GM12891 (cell line): ENCODE measurements around the gene THBS1.

ENCODE experiments used
- PAX5 ChIP-seq: IDR thresholded peaks from 2 replicates; pipeline ENCODE4 v1.6.1; 2011; ENCODE audit warnings: low read length, moderate library complexity, mild to moderate bottlenecking; ENCODE audit not compliant: insufficient read depth, severe bottlenecking
- POLR2A ChIP-seq: IDR thresholded peaks from 2 replicates; pipeline ENCODE4 v1.6.1; 2011; ENCODE audit warnings: low read depth, low read length, control low read depth
- POLR2AphosphoS5 ChIP-seq: IDR thresholded peaks from 2 replicates; pipeline ENCODE4 v1.6.1; 2011; ENCODE audit warnings: low read depth, low read length, control low read depth
- POU2F2 ChIP-seq: IDR thresholded peaks from 2 replicates; pipeline ENCODE4 v1.6.1; 2011; ENCODE audit warnings: low read depth, mild to moderate bottlenecking, control low read depth, low read length, moderate library complexity
- SPI1 ChIP-seq: IDR thresholded peaks from 2 replicates; pipeline ENCODE4 v1.6.1; 2011; ENCODE audit warnings: low read depth, low read length, control low read depth
- TAF1 ChIP-seq: IDR thresholded peaks from 2 replicates; pipeline ENCODE4 v1.6.1; 2011; ENCODE audit warnings: low read depth, low read length, control low read depth

GRCh38 chr15:39585871-39586301 lies 5.0 kb downstream of the THBS1 start:
- TF ChIP-seq POLR2A = no peak
- TF ChIP-seq POLR2AphosphoS5 = no peak
- no peak for TF ChIP-seq TAF1
- no peak for TF ChIP-seq SPI1
- TF ChIP-seq POU2F2 = no peak
- TF ChIP-seq PAX5 = no peak
